CD4-positive, alpha-beta T cell (primary cell): ENCODE data around the gene ANP32D. TPM values are rescaled to one million over a fixed set of nuclear protein-coding genes. Genes with fewer than 3 reads are reported as not detected.
"Not testable (repeated sequence)": the region's sequence is repeated elsewhere in the genome, so short reads cannot be mapped to it uniquely, and the experiment has no call there.

Source experiments
- ATAC-seq: fragments of 200-7000 bp; cut with Tn5 transposase; one replicate; pipeline ENCODE4 v1.10.0; 2022; ENCODE audit warnings: mild to moderate bottlenecking; ENCODE audit not compliant: poor library complexity
- CTCF ChIA-PET: fragments of 350-600 bp; sonication (Branson Sonifier 250); formaldehyde crosslinking; loops from one replicate; lab custom pipeline; 2021; ENCODE audit warnings: antibody characterized with exemption, inconsistent platforms; lab: Charles Lee
- POLR2A ChIA-PET: fragments of 350-600 bp; sonication (Branson Sonifier 250); formaldehyde crosslinking; loops from one replicate; lab custom pipeline; 2021; ENCODE audit warnings: antibody characterized with exemption, inconsistent platforms; lab: Charles Lee
- DNase-seq, 14 experiments: peaks; one replicate each; pipeline ENCODE4 v3.0.0-alpha.2; 2013 to 2020; ENCODE audit warnings: mixed read lengths in 2 of 14
- H3K27ac ChIP-seq, 2 donors: one replicate each; pipeline versions ENCODE4 v1.5.1 to v1.7.0; 2013; ENCODE audit warnings: low read length in 2 of 2, low read depth in 1 of 2, mild to moderate bottlenecking in 1 of 2
- H3K27me3 ChIP-seq, 2 experiments: 1 replicate in 1 of 2; 2 replicates in 1 of 2; pipeline versions ENCODE4 v1.6.1 to v1.7.0; 2013; ENCODE audit warnings: low read length in 2 of 2, control low read depth in 1 of 2, mild to moderate bottlenecking in 1 of 2, moderate library complexity in 1 of 2; ENCODE audit not compliant: insufficient read depth in 2 of 2, control insufficient read depth in 1 of 2
- H3K36me3 ChIP-seq: one replicate; pipeline ENCODE4 v1.6.1; 2013; ENCODE audit warnings: low read length, control low read depth; ENCODE audit not compliant: insufficient read depth
- H3K4me1 ChIP-seq: one replicate; pipeline ENCODE4 v1.6.1; 2013; ENCODE audit warnings: low read length, control low read depth; ENCODE audit not compliant: insufficient read depth
- H3K4me3 ChIP-seq: one replicate; pipeline ENCODE4 v1.5.1; 2013; ENCODE audit warnings: mild to moderate bottlenecking, low read length, moderate library complexity
- H3K9me3 ChIP-seq, 2 experiments: 1 replicate in 1 of 2; 2 replicates in 1 of 2; pipeline versions ENCODE4 v1.6.1 to v1.7.0; 2013; ENCODE audit warnings: low read length in 2 of 2, mild to moderate bottlenecking in 2 of 2, control low read depth in 1 of 2, moderate library complexity in 1 of 2; ENCODE audit not compliant: control insufficient read depth in 1 of 2, insufficient read depth in 1 of 2
- H3K27ac Mint-ChIP-seq: one replicate; pipeline ENCODE4 v1.8.0; 2020; ENCODE audit warnings: mixed read lengths
- H3K27me3 Mint-ChIP-seq: one replicate; pipeline ENCODE4 v1.8.0; 2021; ENCODE audit warnings: mixed read lengths
- H3K36me3 Mint-ChIP-seq: one replicate; pipeline ENCODE4 v1.8.0; 2021; ENCODE audit warnings: low read depth, mixed read lengths
- H3K4me1 Mint-ChIP-seq: one replicate; pipeline ENCODE4 v1.8.0; 2021; ENCODE audit warnings: low read depth, mixed read lengths
- H3K4me3 Mint-ChIP-seq: one replicate; pipeline ENCODE4 v1.8.0; 2020; ENCODE audit warnings: mild to moderate bottlenecking, mixed read lengths
- H3K9me3 Mint-ChIP-seq: one replicate; pipeline ENCODE4 v1.8.0; 2020; ENCODE audit warnings: mixed read lengths
- intact Hi-C, 2 experiments: fragments of 100-400 bp; cut with DNase I in 1 of 2; cut with micrococcal nuclease in 1 of 2; formaldehyde crosslinking; loops; one replicate each; pipeline versions ENCODE4 v1.15.1 to v1.9.0; 2023 to 2025; cut with DNase I, micrococcal nuclease
- total RNA-seq, 174 experiments: library from RNA in 2 of 174; stranded (reverse) in 2 of 174; gene quantifications; one replicate each; pipeline ENCODE4 v1.2.3 and lab custom pipeline; 2021 to 2026
- TF ChIP-seq, protein P1 (sequence below): fragments of 200-600 bp; IDR thresholded peaks from one replicate; pipeline ENCODE4 v1.8.0; 2022; ENCODE audit warnings: antibody characterized with exemption, mild to moderate bottlenecking

The ANP32D gene
- total RNA-seq, 2 experiments from 2014 or later, result not detected

DNA sequence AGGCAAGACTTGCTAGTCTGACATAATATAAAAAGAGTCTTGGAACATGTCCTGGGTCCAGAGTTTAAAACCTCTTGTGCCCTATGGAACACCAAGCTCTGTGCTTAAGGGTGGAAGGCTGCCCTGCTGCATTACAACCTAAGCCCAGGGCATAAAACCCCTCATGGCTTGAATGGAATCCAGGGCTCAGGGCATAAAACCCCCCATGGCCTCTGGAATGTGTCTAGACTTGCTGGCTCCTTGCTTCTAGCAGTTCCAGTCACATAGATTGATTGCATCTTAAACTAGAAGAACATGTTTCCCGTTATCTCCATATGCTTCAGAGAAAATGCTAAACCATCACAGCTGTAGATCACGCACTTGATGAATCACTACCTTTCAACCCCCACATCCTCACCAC, 34.5 kb downstream of the ANP32D start:
- POLR2A ChIA-PET, H3K27ac Mint-ChIP-seq, DNase-seq, H3K36me3 Mint-ChIP-seq, H3K27me3 ChIP-seq, intact Hi-C loops, H3K27ac ChIP-seq, CTCF ChIA-PET, H3K4me3 ChIP-seq, H3K9me3 Mint-ChIP-seq, H3K36me3 ChIP-seq, ATAC-seq, H3K4me1 ChIP-seq, H3K4me3 Mint-ChIP-seq, H3K4me1 Mint-ChIP-seq: not testable (repeated sequence)
- H3K9me3 ChIP-seq, result peaks cover 0 to 14% of the 10 kb centered on the region in 2 experiments
- peaks cover 34% of the 10 kb centered on the region for H3K27me3 Mint-ChIP-seq

DNA sequence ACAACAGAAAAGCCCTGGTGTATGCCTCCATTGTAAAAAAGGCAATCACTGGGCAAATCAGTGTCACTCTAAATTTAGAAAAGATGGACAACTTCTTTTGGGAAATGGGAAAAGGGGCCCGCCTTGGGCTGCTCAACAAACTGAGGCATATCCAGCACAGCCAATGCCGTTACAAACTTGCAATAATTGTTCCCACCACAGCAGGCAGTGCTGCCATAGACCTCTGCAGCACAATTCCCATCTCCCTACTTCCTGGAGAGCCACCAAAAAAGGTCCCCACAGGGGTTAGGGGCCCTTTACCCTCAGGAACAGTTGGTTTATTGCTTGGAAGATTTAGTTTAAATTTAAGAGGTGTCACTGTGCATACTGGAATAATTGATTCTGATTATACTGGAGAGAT, 36.6 kb downstream of the ANP32D start:
- Histone ChIP-seq H3K27ac (no peak overlapping the region), H3K27me3 (peaks cover 0 to 3% of the 10 kb centered on the region in 2 experiments), H3K4me1 (no peaks in the 10 kb centered on the region), H3K36me3 (no peaks in the 10 kb centered on the region), H3K9me3 (peaks cover 0 to 14% of the 10 kb centered on the region in 2 experiments), H3K4me3 (no peak overlapping the region)
- Mint-ChIP-seq H3K4me3 (no peak overlapping the region), H3K27ac (no peak overlapping the region), H3K36me3 (no peaks in the 10 kb centered on the region), H3K4me1 (no peaks in the 10 kb centered on the region), H3K27me3 (peaks cover 24% of the 10 kb centered on the region), H3K9me3 (no peaks in the 10 kb centered on the region)
- DNase-seq (no peak), ATAC-seq (no peak)
- CTCF ChIA-PET, result no interaction called here
- intact Hi-C loops, result no loop called here
- POLR2A ChIA-PET, result no interaction called here
- TF ChIP-seq, protein P1, sequence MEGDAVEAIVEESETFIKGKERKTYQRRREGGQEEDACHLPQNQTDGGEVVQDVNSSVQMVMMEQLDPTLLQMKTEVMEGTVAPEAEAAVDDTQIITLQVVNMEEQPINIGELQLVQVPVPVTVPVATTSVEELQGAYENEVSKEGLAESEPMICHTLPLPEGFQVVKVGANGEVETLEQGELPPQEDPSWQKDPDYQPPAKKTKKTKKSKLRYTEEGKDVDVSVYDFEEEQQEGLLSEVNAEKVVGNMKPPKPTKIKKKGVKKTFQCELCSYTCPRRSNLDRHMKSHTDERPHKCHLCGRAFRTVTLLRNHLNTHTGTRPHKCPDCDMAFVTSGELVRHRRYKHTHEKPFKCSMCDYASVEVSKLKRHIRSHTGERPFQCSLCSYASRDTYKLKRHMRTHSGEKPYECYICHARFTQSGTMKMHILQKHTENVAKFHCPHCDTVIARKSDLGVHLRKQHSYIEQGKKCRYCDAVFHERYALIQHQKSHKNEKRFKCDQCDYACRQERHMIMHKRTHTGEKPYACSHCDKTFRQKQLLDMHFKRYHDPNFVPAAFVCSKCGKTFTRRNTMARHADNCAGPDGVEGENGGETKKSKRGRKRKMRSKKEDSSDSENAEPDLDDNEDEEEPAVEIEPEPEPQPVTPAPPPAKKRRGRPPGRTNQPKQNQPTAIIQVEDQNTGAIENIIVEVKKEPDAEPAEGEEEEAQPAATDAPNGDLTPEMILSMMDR, result no peak

DNA sequence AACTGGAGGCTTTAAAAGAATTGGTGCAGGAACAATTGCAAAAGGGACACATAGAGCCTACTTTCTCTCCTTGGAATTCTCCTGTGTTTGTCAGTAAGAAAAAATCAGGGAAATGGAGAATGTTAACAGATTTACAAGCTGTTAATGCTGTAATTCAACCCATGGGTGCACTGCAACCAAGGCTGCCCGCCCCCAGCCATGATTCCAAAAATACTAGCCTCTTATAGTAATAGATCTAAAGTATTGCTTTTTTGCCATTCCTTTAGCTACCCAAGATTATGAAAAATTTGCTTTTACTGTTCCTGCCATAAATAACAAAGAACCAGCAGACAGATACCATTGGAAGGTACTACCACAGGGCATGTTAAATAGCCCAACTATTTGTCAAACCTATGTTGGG, 37.8 kb downstream of the ANP32D start:
- no peaks in the 10 kb centered on the region for H3K36me3 Mint-ChIP-seq
- CTCF ChIA-PET, result no interaction called here
- Histone ChIP-seq H3K27me3 (peaks cover 0 to 3% of the 10 kb centered on the region in 2 experiments), H3K9me3 (peaks cover 0 to 14% of the 10 kb centered on the region in 2 experiments), H3K27ac (no peak overlapping the region), H3K36me3 (no peaks in the 10 kb centered on the region), H3K4me1 (no peaks in the 10 kb centered on the region), H3K4me3 (no peak overlapping the region)
- DNase-seq (no peak), ATAC-seq (no peak)
- POLR2A ChIA-PET, result no interaction called here
- H3K4me3 Mint-ChIP-seq, result no peak overlapping the region
- no peaks in the 10 kb centered on the region for H3K4me1 Mint-ChIP-seq
- intact Hi-C loops, result no loop called here
- no peaks in the 10 kb centered on the region for H3K9me3 Mint-ChIP-seq
- TF ChIP-seq, protein P1, result no peak
- H3K27me3 Mint-ChIP-seq, result peaks cover 13% of the 10 kb centered on the region
- no peak overlapping the region for H3K27ac Mint-ChIP-seq

DNA sequence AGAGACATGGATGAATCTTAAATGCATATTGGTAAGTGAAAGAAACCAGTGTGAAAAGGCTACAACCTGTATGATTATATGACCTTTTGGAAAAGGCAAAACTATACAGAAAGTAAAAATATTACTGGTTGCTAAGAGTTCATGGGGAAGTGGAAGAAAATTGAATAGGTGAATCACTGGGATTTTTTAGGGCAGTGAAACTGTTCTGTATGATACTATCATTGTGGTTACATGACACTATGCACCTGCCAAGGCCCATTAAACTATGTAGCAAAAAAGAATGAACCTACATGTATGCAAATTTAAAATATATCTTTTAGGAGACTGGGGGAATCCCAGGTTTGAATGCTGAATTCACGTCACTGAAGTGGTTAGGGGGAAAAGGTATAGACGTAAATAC, 40.5 kb downstream of the ANP32D start:
- no peaks in the 10 kb centered on the region for H3K9me3 Mint-ChIP-seq
- ChIA-PET CTCF (no interaction called here), POLR2A (no interaction called here)
- H3K27me3 Mint-ChIP-seq, result no peaks in the 10 kb centered on the region
- no peaks in the 10 kb centered on the region for H3K4me1 Mint-ChIP-seq
- Histone ChIP-seq H3K27me3 (peaks cover 0 to 3% of the 10 kb centered on the region in 2 experiments), H3K9me3 (peaks cover 0 to 14% of the 10 kb centered on the region in 2 experiments), H3K4me1 (no peaks in the 10 kb centered on the region), H3K36me3 (no peaks in the 10 kb centered on the region), H3K4me3 (no peak overlapping the region), H3K27ac (no peak overlapping the region)
- intact Hi-C loops, result no loop called here
- no peak overlapping the region for H3K4me3 Mint-ChIP-seq
- H3K27ac Mint-ChIP-seq, result no peak overlapping the region
- TF ChIP-seq, protein P1, result no peak
- ATAC-seq (no peak), DNase-seq (no peak)
- H3K36me3 Mint-ChIP-seq, result no peaks in the 10 kb centered on the region
